Type B pancreatic cell (in vitro differentiated cells): ENCODE results near the gene DNAH9. TPM values are rescaled to one million over a fixed set of nuclear protein-coding genes. Genes with fewer than 3 reads are reported as not detected.

Experiments
- DNase-seq: peaks from one replicate; pipeline ENCODE4 v3.0.0; 2021; ENCODE audit warnings: mixed read lengths; ENCODE audit not compliant: unreplicated experiment; ENCODE audit errors: extremely low spot score
- H3K27ac Mint-ChIP-seq: 2 replicates; pipeline ENCODE4 v1.8.0; 2021; ENCODE audit warnings: mild to moderate bottlenecking, mixed read lengths
- H3K27me3 Mint-ChIP-seq: 2 replicates; pipeline ENCODE4 v1.8.0; 2021; ENCODE audit warnings: mixed read lengths
- H3K36me3 Mint-ChIP-seq: 2 replicates; pipeline ENCODE4 v1.8.0; 2021; ENCODE audit warnings: mixed read lengths
- H3K4me1 Mint-ChIP-seq: one replicate; pipeline ENCODE4 v1.8.0; 2021; ENCODE audit warnings: mixed read lengths; ENCODE audit not compliant: unreplicated experiment
- H3K4me3 Mint-ChIP-seq: 2 replicates; pipeline ENCODE4 v1.8.0; 2021; ENCODE audit warnings: mild to moderate bottlenecking, mixed read lengths
- H3K9me3 Mint-ChIP-seq: 2 replicates; pipeline ENCODE4 v1.8.0; 2021; ENCODE audit warnings: mixed read lengths
- CTCF ChIP-seq: fragments of 200-600 bp; sonication (generic); conservative IDR thresholded peaks from 2 replicates; pipeline ENCODE4 v1.5.0; 2021; ENCODE audit warnings: antibody characterized with exemption, mild to moderate bottlenecking
- total RNA-seq: library from RNA; stranded (reverse); gene quantifications from 2 replicates; pipeline ENCODE4 v1.2.1, GENCODE V29; 2021; ENCODE audit warnings: low replicate concordance

DNAH9 gene
- total RNA-seq, 1 donor from 2014 or later, result 6.2 TPM

DNA sequence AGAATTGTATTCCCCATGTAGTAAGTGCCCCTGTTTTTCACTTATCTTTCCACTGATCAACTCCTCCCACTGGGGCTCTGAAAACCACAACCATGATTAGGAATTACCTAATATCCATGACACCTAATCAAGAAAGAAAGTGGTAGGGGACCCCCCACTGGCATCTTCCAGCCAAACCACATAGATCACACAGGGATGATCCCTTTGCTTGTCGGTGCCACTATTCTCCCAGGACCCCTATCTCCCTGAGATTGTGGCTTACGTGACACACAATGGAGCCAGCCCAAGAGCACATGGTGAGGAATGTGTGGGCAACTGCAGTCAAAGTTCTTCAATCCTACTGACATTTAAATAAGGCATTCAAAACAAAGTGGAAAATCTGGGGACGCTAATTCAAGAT is 17.6 kb upstream of the DNAH9 start:
- Mint-ChIP-seq H3K27ac (no peak overlapping the region), H3K9me3 (no peaks in the 10 kb centered on the region), H3K4me3 (no peak overlapping the region), H3K4me1 (no peaks in the 10 kb centered on the region), H3K27me3 (peaks cover 2% of the 10 kb centered on the region), H3K36me3 (no peaks in the 10 kb centered on the region)
- TF ChIP-seq CTCF, result no peak
- no peak for DNase-seq

DNA sequence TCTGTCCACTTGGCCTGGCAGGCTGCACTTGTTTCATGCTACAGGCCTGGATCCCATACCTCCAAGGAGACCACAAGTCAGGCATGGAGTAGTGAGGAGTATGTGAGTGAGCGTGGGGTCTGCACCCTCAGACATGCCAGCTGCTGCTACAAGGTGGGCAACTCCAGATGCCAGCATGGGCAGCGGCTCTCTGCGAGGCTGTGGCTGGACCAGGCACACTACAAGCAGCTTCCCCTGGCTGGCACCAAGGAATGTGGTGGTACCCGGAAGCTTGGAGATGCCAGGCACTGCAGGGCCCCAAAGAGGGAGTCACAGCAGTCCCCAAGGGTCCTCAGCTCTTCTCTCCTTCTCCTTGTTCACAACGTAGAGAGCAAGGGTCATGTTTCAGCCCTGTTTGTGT is 16.1 kb upstream of the DNAH9 start:
- H3K27me3 Mint-ChIP-seq, result peaks cover 5% of the 10 kb centered on the region
- no peak for TF ChIP-seq CTCF
- H3K27ac Mint-ChIP-seq, result no peak overlapping the region
- H3K9me3 Mint-ChIP-seq, result no peaks in the 10 kb centered on the region
- H3K36me3 Mint-ChIP-seq, result no peaks in the 10 kb centered on the region
- DNase-seq, result no peak
- H3K4me1 Mint-ChIP-seq, result no peaks in the 10 kb centered on the region
- no peak overlapping the region for H3K4me3 Mint-ChIP-seq

DNA sequence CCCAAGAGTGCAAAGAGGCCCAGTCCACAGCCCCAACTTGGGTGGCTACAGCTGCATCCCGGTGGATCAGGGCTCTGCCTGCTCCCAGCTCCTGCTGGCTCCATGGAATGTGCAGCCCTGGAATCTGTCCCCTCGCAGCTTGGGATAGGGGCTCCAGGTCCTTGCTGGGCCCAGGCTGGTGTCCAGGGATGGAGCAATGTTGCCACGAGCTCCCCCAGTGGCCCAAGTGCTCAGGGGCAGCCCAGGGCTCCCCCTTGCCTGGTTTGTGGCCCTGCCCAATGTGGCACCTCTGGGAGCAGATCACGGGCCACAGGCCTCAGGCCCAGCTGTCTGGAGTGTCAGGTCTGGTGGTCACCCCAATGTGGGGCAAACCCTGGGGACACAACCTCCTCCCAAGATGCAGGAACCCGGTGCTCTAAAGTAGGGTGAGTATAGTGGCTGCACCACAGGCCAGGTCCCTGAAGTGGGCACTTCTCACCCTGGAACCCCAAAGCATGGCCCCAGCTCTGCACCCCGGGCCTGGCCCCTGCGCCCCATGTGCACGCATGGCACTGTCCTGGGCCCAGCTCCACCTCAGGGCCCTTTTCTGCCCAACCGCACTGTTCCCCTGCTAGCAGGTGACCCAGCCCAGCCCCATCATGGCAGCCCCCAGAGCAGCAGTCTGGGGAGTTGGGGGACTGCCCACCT is 14.8 kb upstream of the DNAH9 start:
- no peak for TF ChIP-seq CTCF
- Mint-ChIP-seq H3K4me1 (no peaks in the 10 kb centered on the region), H3K9me3 (no peaks in the 10 kb centered on the region), H3K36me3 (no peaks in the 10 kb centered on the region), H3K4me3 (no peak overlapping the region), H3K27me3 (peaks cover 5% of the 10 kb centered on the region), H3K27ac (no peak overlapping the region)
- DNase-seq, result no peak

- TF ChIP-seq CTCF, result no peak
- Mint-ChIP-seq H3K9me3 (peaks cover 4% of the 10 kb centered on the region), H3K27me3 (peaks cover 11% of the 10 kb centered on the region), H3K27ac (peak overlapping the region; percentile 7), H3K4me3 (no peak overlapping the region), H3K4me1 (no peaks in the 10 kb centered on the region), H3K36me3 (no peaks in the 10 kb centered on the region)
- DNase-seq, result no peak
Measured at GRCh38 chr17:11589716-11590115, 8.6 kb upstream of the DNAH9 start.

DNA sequence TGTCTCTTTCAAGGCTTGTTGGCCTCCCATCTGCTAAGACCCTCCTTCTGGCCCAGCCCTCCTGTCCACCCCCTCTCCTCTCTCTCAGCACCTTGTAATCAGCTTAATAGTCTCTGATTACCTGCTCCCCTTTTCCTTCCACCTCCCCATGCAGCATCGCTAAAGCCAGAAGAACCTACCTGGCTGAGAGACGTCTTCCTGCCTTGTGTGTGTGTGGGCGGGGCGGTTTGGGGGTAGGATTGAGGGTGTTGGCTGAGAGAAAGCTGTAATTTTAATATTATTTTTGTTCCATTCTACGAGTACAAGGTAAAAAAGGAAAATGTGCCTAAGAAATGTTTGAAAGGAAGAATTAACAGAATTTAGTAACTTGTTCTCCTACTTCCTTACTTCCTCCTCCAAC is 3.4 kb downstream of the DNAH9 start:
- H3K27me3 Mint-ChIP-seq, result peaks cover 14% of the 10 kb centered on the region
- no peak for TF ChIP-seq CTCF
- H3K4me3 Mint-ChIP-seq, result no peak overlapping the region
- peaks cover 9% of the 10 kb centered on the region for H3K4me1 Mint-ChIP-seq
- no peaks in the 10 kb centered on the region for H3K9me3 Mint-ChIP-seq
- H3K27ac Mint-ChIP-seq, result no peak overlapping the region
- DNase-seq, result no peak
- no peaks in the 10 kb centered on the region for H3K36me3 Mint-ChIP-seq
